K562 treated with DMSO at 1 percent for 24 hours (cell line): ENCODE measurements around the gene MMAB. TPM values are rescaled to one million over a fixed set of nuclear protein-coding genes. Genes with fewer than 3 reads are reported as not detected.

Experiments used
- total RNA-seq: library from RNA; unstranded; fragments of 300-600 nt; gene quantifications from 2 replicates; pipeline ENCODE4 v1.2.3, GENCODE V29; 2022; ENCODE audit warnings: low read depth; ENCODE audit not compliant: insufficient read depth

Gene MMAB
- total RNA-seq: 44.6 and 44.7 TPM in 2 replicates

GRCh38 chr12:109573029-109573913 lies at the start of gene MMAB, which contains the start of gene MVK:
Gene MMAB, minus strand, starts transcription at chr12:109573504. Its CDS starts 24 bp downstream, at chr12:109573480.
Gene MVK, plus strand, starts transcription at chr12:109573794. Its CDS starts 1,029 bp downstream, at chr12:109574823.

Other genes with a start within 250 kb of the MMAB start
- not detected in 2 replicates for gene MYO1H, start 225.6 kb downstream of the MMAB start, total RNA-seq
- 15.2 and 17.6 TPM in 2 replicates for gene KCTD10, start 96.2 kb downstream of the MMAB start, total RNA-seq
- gene UBE3B, start 95.9 kb downstream of the MMAB start, total RNA-seq: 19.7 and 27.3 TPM in 2 replicates
- gene MVK, start 290 bp upstream of the MMAB start, total RNA-seq: 46.5 and 49.7 TPM in 2 replicates
- gene FAM222A, start 140.3 kb upstream of the MMAB start, total RNA-seq: 4.7 and 5.5 TPM in 2 replicates